22Rv1 (cell line): ENCODE results near the gene TNFSF13B.

Source experiments
- ZFX ChIP-seq: fragments of 450-650 bp; IDR thresholded peaks from 2 replicates; pipeline ENCODE4 v1.6.1; 2017; ENCODE audit warnings: antibody characterized with exemption, borderline replicate concordance
- TF ChIP-seq, protein P1 (sequence below): fragments of 450-650 bp; IDR thresholded peaks from 2 replicates; pipeline ENCODE4 v1.5.1; 2017; ENCODE audit warnings: mild to moderate bottlenecking

DNA sequence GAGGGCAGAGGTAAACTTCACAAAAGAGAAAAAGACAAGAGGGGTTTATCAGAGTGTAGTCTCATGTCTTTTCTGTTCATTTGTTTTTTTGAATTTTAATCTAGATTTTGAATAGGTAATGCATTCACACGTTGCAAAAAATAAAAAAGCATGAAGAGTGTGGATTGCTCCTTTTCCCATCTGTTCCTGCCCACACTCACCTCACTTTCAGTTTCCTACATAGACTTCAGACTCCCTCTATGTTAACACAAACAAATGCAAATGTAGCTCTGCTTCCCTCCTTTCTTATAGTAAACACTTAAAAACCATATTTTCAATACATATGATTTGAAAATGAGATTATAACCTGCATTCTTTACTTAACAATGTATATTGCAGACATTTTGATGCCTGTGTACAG, 20.3 kb downstream of the TNFSF13B start:
- TF ChIP-seq, protein P1, sequence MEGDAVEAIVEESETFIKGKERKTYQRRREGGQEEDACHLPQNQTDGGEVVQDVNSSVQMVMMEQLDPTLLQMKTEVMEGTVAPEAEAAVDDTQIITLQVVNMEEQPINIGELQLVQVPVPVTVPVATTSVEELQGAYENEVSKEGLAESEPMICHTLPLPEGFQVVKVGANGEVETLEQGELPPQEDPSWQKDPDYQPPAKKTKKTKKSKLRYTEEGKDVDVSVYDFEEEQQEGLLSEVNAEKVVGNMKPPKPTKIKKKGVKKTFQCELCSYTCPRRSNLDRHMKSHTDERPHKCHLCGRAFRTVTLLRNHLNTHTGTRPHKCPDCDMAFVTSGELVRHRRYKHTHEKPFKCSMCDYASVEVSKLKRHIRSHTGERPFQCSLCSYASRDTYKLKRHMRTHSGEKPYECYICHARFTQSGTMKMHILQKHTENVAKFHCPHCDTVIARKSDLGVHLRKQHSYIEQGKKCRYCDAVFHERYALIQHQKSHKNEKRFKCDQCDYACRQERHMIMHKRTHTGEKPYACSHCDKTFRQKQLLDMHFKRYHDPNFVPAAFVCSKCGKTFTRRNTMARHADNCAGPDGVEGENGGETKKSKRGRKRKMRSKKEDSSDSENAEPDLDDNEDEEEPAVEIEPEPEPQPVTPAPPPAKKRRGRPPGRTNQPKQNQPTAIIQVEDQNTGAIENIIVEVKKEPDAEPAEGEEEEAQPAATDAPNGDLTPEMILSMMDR, result no peak
- TF ChIP-seq ZFX, result no peak
